GM08714 (cell line): ENCODE data around the gene TSNAX.

Experiments
- H3K4me3 ChIP-seq: fragments of 200-500 bp; sonication (Bioruptor generic); 2 replicates; pipeline ENCODE4 v1.5.1; 2014; ENCODE audit warnings: mild to moderate bottlenecking, low read length, inconsistent platforms
- ZNF274 ChIP-seq: IDR thresholded peaks from 2 replicates; pipeline ENCODE4 v1.6.1; 2012; ENCODE audit warnings: mild to moderate bottlenecking, low read depth, low read length

The TSNAX gene

GRCh38 chr1:231507476-231508355, 20.8 kb upstream of the TSNAX start:
- peak overlapping the region; percentile 22; the same call in 1 of the 2 replicates for H3K4me3 ChIP-seq
- no peak for TF ChIP-seq ZNF274

- H3K4me3 ChIP-seq = no peak overlapping the region
- no peak for TF ChIP-seq ZNF274
Measured at GRCh38 chr1:231508497-231508896, 20.0 kb upstream of the TSNAX start.

GRCh38 chr1:231508941-231509340, 19.5 kb upstream of the TSNAX start:
- TF ChIP-seq ZNF274 = no peak
- H3K4me3 ChIP-seq = no peak overlapping the region

GRCh38 chr1:231512147-231512698, 16.2 kb upstream of the TSNAX start:
- no peak overlapping the region for H3K4me3 ChIP-seq
- TF ChIP-seq ZNF274 = no peak

- TF ChIP-seq ZNF274 = no peak
Measured at GRCh38 chr1:231515748-231516147, 12.7 kb upstream of the TSNAX start.

GRCh38 chr1:231517076-231517475, 11.4 kb upstream of the TSNAX start:
- TF ChIP-seq ZNF274 = no peak
- H3K4me3 ChIP-seq = no peak overlapping the region

More at GRCh38 chr1:231515748-231516147, 12.7 kb upstream of the TSNAX start:
- no peak overlapping the region for H3K4me3 ChIP-seq

GRCh38 chr1:231518485-231519034, 9.9 kb upstream of the TSNAX start:
- H3K4me3 ChIP-seq = no peak overlapping the region
- no peak for TF ChIP-seq ZNF274

GRCh38 chr1:231519166-231519565, 9.3 kb upstream of the TSNAX start:
- no peak overlapping the region for H3K4me3 ChIP-seq
- no peak for TF ChIP-seq ZNF274

GRCh38 chr1:231522038-231522437, 6.4 kb upstream of the TSNAX start:
- H3K4me3 ChIP-seq = no peak overlapping the region
- no peak for TF ChIP-seq ZNF274

- TF ChIP-seq ZNF274 = no peak
- no peak overlapping the region for H3K4me3 ChIP-seq
Measured at GRCh38 chr1:231522931-231523642, 5.4 kb upstream of the TSNAX start.

- no peak for TF ChIP-seq ZNF274
Measured at GRCh38 chr1:231523816-231524215, 4.7 kb upstream of the TSNAX start.

GRCh38 chr1:231526536-231526935, 1.9 kb upstream of the TSNAX start:
- TF ChIP-seq ZNF274 = no peak
- H3K4me3 ChIP-seq = no peak overlapping the region

More at GRCh38 chr1:231523816-231524215, 4.7 kb upstream of the TSNAX start:
- H3K4me3 ChIP-seq = no peak overlapping the region

GRCh38 chr1:231527586-231528171, 790 bp upstream of the TSNAX start:
- peak overlapping the region; percentile 88 for H3K4me3 ChIP-seq
- TF ChIP-seq ZNF274 = no peak

GRCh38 chr1:231533240-231533639, 4.8 kb downstream of the TSNAX start:
- no peak overlapping the region for H3K4me3 ChIP-seq
- no peak for TF ChIP-seq ZNF274
